ENCODE measurements around the gene FAM124A. TPM values are rescaled to one million over a fixed set of nuclear protein-coding genes. Genes with fewer than 3 reads are reported as not detected.

Gene FAM124A
- total RNA-seq, 1 donor from 2014 or later = 1.8 TPM

DNA sequence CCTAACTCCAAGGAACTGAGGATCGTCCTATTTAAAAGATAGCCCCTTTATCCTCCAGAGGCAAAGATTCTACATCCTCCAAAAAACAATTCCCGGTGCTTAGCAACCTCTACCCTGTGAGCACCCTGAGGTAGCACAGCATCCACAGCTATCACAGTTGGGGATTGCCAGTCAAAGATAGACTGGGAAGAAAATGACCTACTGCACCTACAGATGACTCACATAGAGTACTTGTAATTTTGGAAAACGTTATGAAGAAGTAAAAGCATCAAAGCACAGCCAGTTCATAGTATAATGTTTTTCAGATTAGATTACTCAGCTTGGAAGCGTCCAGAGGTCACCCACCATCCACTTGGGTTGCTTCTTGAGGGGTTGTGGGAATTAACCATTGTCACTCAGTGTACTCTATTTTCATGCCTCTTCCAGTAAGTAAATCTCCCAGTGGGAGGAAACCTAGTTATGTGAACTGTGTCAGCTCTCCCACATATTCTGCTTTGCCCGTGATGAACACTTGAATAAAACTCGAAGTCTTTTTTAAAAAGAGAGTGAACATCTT, 8.9 kb upstream of the FAM124A start:
- Mint-ChIP-seq H3K4me1 (ENCODE audit: unreplicated experiment) (peaks cover 6% of the 10 kb centered on the region), H3K27me3 (ENCODE audit: unreplicated experiment) (peaks cover 56% of the 10 kb centered on the region), H3K27ac (ENCODE audit: unreplicated experiment) (no peak overlapping the region), H3K36me3 (ENCODE audit: unreplicated experiment) (no peaks in the 10 kb centered on the region), H3K9me3 (ENCODE audit: unreplicated experiment) (no peaks in the 10 kb centered on the region), H3K4me3 (ENCODE audit: unreplicated experiment) (no peak overlapping the region)
- DNase-seq (ENCODE audit: extremely low spot score, unreplicated experiment) = no peak
- TF ChIP-seq, protein P1, sequence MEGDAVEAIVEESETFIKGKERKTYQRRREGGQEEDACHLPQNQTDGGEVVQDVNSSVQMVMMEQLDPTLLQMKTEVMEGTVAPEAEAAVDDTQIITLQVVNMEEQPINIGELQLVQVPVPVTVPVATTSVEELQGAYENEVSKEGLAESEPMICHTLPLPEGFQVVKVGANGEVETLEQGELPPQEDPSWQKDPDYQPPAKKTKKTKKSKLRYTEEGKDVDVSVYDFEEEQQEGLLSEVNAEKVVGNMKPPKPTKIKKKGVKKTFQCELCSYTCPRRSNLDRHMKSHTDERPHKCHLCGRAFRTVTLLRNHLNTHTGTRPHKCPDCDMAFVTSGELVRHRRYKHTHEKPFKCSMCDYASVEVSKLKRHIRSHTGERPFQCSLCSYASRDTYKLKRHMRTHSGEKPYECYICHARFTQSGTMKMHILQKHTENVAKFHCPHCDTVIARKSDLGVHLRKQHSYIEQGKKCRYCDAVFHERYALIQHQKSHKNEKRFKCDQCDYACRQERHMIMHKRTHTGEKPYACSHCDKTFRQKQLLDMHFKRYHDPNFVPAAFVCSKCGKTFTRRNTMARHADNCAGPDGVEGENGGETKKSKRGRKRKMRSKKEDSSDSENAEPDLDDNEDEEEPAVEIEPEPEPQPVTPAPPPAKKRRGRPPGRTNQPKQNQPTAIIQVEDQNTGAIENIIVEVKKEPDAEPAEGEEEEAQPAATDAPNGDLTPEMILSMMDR (IDR thresholded peaks at IDR 0.05) = no peak

DNA sequence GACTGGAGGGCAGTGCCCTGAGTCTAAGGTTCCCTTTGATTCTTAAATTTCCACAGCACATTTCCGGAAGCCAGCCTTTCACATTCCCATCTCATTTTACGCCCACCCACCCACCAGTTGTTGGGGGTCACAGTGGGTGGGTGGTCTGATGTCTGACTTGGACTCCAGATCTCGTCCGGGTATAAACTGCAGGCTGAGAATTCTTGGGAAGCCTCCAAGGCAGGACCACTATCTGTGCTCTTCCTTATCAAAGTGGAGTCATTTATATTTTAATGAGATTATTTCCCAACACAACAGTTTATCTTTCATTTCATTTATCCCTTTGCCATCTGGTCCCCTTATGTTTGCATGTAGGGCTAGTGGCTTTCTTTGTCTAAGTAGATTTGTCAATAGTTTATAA, 3.6 kb upstream of the FAM124A start:
- H3K9me3 Mint-ChIP-seq (ENCODE audit: unreplicated experiment) = no peaks in the 10 kb centered on the region
- H3K4me3 Mint-ChIP-seq (ENCODE audit: unreplicated experiment) = no peak overlapping the region
- no peak for DNase-seq (ENCODE audit: extremely low spot score, unreplicated experiment)
- TF ChIP-seq, protein P1 (IDR thresholded peaks at IDR 0.05) = no peak
- H3K27ac Mint-ChIP-seq (ENCODE audit: unreplicated experiment) = no peak overlapping the region
- H3K27me3 Mint-ChIP-seq (ENCODE audit: unreplicated experiment) = peaks cover 31% of the 10 kb centered on the region
- no peaks in the 10 kb centered on the region for H3K36me3 Mint-ChIP-seq (ENCODE audit: unreplicated experiment)
- peaks cover 13% of the 10 kb centered on the region for H3K4me1 Mint-ChIP-seq (ENCODE audit: unreplicated experiment)

DNA sequence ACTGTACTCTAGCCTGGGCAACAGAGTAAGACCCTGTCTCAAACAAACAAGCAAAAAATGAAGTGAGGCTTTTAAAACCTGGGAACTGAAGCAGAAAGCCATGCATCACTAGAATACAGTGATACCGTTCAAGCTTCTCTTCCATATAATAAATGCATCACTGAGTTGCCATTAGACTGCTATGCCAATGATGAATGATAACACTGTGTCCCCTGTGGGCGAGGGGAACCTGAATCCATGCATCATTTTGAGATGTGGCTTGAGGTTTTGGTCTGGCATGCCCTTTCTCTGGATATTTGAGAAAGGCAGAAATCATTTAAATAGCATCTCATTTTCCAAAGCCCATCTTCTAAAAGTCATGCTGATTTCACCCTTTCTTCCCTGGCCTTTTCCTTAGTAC, 1.5 kb upstream of the FAM124A start:
- Mint-ChIP-seq H3K4me3 (ENCODE audit: unreplicated experiment) (no peak overlapping the region), H3K36me3 (ENCODE audit: unreplicated experiment) (peaks cover 5% of the 10 kb centered on the region), H3K9me3 (ENCODE audit: unreplicated experiment) (no peaks in the 10 kb centered on the region), H3K4me1 (ENCODE audit: unreplicated experiment) (peaks cover 11% of the 10 kb centered on the region), H3K27me3 (ENCODE audit: unreplicated experiment) (peaks cover 34% of the 10 kb centered on the region), H3K27ac (ENCODE audit: unreplicated experiment) (no peak overlapping the region)
- DNase-seq (ENCODE audit: extremely low spot score, unreplicated experiment) = no peak
- TF ChIP-seq, protein P1 (IDR thresholded peaks at IDR 0.05) = no peak

DNA sequence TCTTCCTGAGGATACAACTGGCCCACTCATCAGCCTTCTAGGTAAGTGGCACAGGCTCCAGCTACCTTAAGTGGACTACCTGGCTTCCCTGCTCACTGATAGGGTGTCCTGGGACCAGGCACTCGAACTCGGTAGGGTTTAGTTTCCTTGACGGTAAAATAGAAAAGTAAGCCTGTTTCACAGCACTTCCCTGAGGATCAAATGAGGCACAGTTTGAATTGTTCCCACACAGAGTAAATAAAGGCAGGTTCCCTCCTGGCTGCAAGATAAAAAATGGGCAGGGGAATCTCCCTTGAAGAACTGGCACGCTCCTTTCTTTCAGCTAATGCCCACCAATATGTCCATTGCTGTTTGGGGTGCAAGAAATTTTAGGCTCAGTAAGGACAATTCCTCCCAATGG, 1.1 kb upstream of the FAM124A start:
- H3K4me3 Mint-ChIP-seq (ENCODE audit: unreplicated experiment) = peak overlapping the region; percentile 76

DNA sequence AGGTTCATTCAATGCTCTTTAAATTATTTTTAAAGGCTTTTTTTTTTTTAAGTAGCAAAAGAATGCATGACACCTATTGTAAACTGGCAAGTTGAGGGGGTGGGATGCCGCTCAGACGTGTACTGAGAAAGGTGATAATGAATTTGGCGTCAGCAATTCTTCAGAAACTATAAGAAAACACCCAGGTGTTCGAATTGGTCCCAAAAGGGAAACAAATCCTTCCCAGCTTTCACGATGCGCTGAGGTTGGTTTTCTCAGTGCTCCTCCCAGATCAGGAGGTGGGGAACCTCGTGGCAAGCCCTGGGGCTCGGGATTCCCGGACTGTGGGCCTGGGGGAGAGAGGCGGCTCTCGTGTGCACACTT, 543 bp upstream of the FAM124A start:
- H3K4me3 Mint-ChIP-seq (ENCODE audit: unreplicated experiment) = peak overlapping the region; percentile 76
- peaks cover 11% of the 10 kb centered on the region for H3K4me1 Mint-ChIP-seq (ENCODE audit: unreplicated experiment)
- H3K27ac Mint-ChIP-seq (ENCODE audit: unreplicated experiment) = no peak overlapping the region
- DNase-seq (ENCODE audit: extremely low spot score, unreplicated experiment) = no peak
- peaks cover 34% of the 10 kb centered on the region for H3K27me3 Mint-ChIP-seq (ENCODE audit: unreplicated experiment)
- H3K9me3 Mint-ChIP-seq (ENCODE audit: unreplicated experiment) = no peaks in the 10 kb centered on the region
- TF ChIP-seq, protein P1 (IDR thresholded peaks at IDR 0.05) = no peak
- H3K36me3 Mint-ChIP-seq (ENCODE audit: unreplicated experiment) = peaks cover 5% of the 10 kb centered on the region

More for the DNA sequence above, 1.1 kb upstream of the FAM124A start:
- H3K27me3 Mint-ChIP-seq (ENCODE audit: unreplicated experiment) = peaks cover 34% of the 10 kb centered on the region
- no peaks in the 10 kb centered on the region for H3K9me3 Mint-ChIP-seq (ENCODE audit: unreplicated experiment)
- H3K4me1 Mint-ChIP-seq (ENCODE audit: unreplicated experiment) = peaks cover 11% of the 10 kb centered on the region
- no peak for DNase-seq (ENCODE audit: extremely low spot score, unreplicated experiment)
- no peak overlapping the region for H3K27ac Mint-ChIP-seq (ENCODE audit: unreplicated experiment)
- TF ChIP-seq, protein P1 (IDR thresholded peaks at IDR 0.05) = no peak
- H3K36me3 Mint-ChIP-seq (ENCODE audit: unreplicated experiment) = peaks cover 5% of the 10 kb centered on the region

All from osteocyte (in vitro differentiated cells).